GM12878 (cell line): ENCODE results near the gene MSMB. TPM values are rescaled to one million over a fixed set of nuclear protein-coding genes. Genes with fewer than 3 reads are reported as not detected.
"Not testable (repeated sequence)": the region's sequence is repeated elsewhere in the genome, so short reads cannot be mapped to it uniquely, and the experiment has no call there.

Source experiments
- ATAC-seq: fragments of 200-7000 bp; cut with Tn5 transposase; 3 replicates; pipeline ENCODE4 v1.9.1; 2020; ENCODE audit warnings: mild to moderate bottlenecking, moderate library complexity
- BruUV-seq: library from RNA; stranded (reverse); fragments of 400-500 nt; replicated peaks from 2 replicates; lab custom pipeline; 2021; lab: Mats Ljungman, UMichigan
- CTCF ChIA-PET: fragments of 300-600 bp; sonication (Branson Sonifier 250); formaldehyde crosslinking; extraction: SDS; loops from one replicate; lab custom pipeline; 2021; ENCODE audit warnings: inconsistent platforms; lab: Yijun Ruan, JAX
- POLR2A ChIA-PET: fragments of 350-600 bp; formaldehyde crosslinking; extraction: SDS; loops from one replicate; lab custom pipeline; 2021; ENCODE audit warnings: inconsistent platforms; lab: Charles Lee
- RAD21 ChIA-PET: fragments of 300-600 bp; sonication (Branson Sonifier 250); formaldehyde crosslinking; loops from one replicate; lab custom pipeline; 2023; ENCODE audit warnings: antibody characterized with exemption; ENCODE audit not compliant: unreplicated experiment; lab: Charles Lee
- SMC1A ChIA-PET: fragments of 300-600 bp; sonication (Branson Sonifier 250); formaldehyde crosslinking; loops from one replicate; lab custom pipeline; 2023; ENCODE audit not compliant: unreplicated experiment, uncharacterized antibody; lab: Charles Lee
- DNase-seq: peaks from one replicate; pipeline ENCODE4 v3.0.0-alpha.2; 2011; ENCODE audit warnings: low read depth, low spot score
- FAIRE-seq: peaks from 3 replicates; lab custom pipeline; 2011; peaks lifted over from hg19 to GRCh38; lab: Jason Lieb, UNC
- H2AFZ ChIP-seq: 2 replicates; pipeline ENCODE4 v1.6.0; 2011; ENCODE audit warnings: low read depth, low read length, control low read depth; ENCODE audit not compliant: control insufficient read depth
- H3K27ac ChIP-seq: 2 replicates; pipeline ENCODE4 v1.5.1; 2011; ENCODE audit warnings: control low read depth; ENCODE audit not compliant: control insufficient read depth, insufficient read depth
- H3K27me3 ChIP-seq, 2 experiments: replicated peaks in 1 of 2; 2 replicates each; pipeline versions ENCODE4 v1.6.0 to v1.6.1; 2011; ENCODE audit warnings: low read length in 1 of 2; ENCODE audit not compliant: control insufficient read depth in 2 of 2, insufficient read depth in 2 of 2
- H3K36me3 ChIP-seq, 2 experiments: 2 replicates each; pipeline ENCODE4 v1.5.1; 2011; ENCODE audit warnings: low read length in 1 of 2; ENCODE audit not compliant: control insufficient read depth in 2 of 2, insufficient read depth in 2 of 2
- H3K4me1 ChIP-seq: 2 replicates; pipeline ENCODE4 v1.6.1; 2011; ENCODE audit warnings: mild to moderate bottlenecking, low read length, moderate library complexity, mixed read lengths; ENCODE audit not compliant: control insufficient read depth, insufficient read depth
- H3K4me2 ChIP-seq: 2 replicates; pipeline ENCODE4 v1.6.0; 2011; ENCODE audit warnings: control low read depth; ENCODE audit not compliant: control insufficient read depth, insufficient read depth
- H3K4me3 ChIP-seq: fragments of 200-600 bp; sonication (generic); 2 replicates; pipeline ENCODE4 v1.5.1; 2016
- H3K79me2 ChIP-seq: 2 replicates; pipeline ENCODE4 v1.6.0; 2011; ENCODE audit warnings: low read length; ENCODE audit not compliant: control insufficient read depth, insufficient read depth
- H3K9ac ChIP-seq: 2 replicates; pipeline ENCODE4 v1.8.0; 2011; ENCODE audit warnings: low read length, control low read depth, mixed read lengths; ENCODE audit not compliant: control insufficient read depth, insufficient read depth
- H3K9me3 ChIP-seq: replicated peaks from 3 replicates; pipeline ENCODE4 v1.5.1; 2011; ENCODE audit warnings: mild to moderate bottlenecking, low read length; ENCODE audit not compliant: control insufficient read depth, insufficient read depth
- H4K20me1 ChIP-seq: 2 replicates; pipeline ENCODE4 v1.6.0; 2011; ENCODE audit not compliant: control insufficient read depth, insufficient read depth
- JUNB ChIP-seq: IDR thresholded peaks from 2 replicates; pipeline ENCODE4 v1.6.1; 2016; ENCODE audit warnings: antibody characterized with exemption, mild to moderate bottlenecking
- WGBS: methylation state at CpG from one replicate; pipeline ENCODE4 v1.1.6; 2016; ENCODE audit warnings: low lambda C conversion rate; ENCODE audit not compliant: insufficient replicate concordance, insufficient coverage; ENCODE audit errors: missing lambda C conversion rate; 5-methylcytosine and 5-hydroxymethylcytosine counted together
- in situ Hi-C: fragments of 300-500 bp; cut with MboI; formaldehyde crosslinking; loops from 9 replicates; pipeline ENCODE4 v1.14.3; 2018; ENCODE audit warnings: mixed read lengths
- intact Hi-C: fragments of 100-400 bp; cut with micrococcal nuclease; formaldehyde crosslinking; loops from one replicate; pipeline ENCODE4 v1.14.2; 2022; ENCODE audit not compliant: unreplicated experiment
- polyA plus RNA-seq, 11 experiments: library from polyadenylated mRNA; depleted of rRNA in 4 of 11; unstranded in 6 of 11; stranded (reverse) in 5 of 11; fragments of >200 nt; fragmentation: Nextera tagmentation in 4 of 11; fragmentation: Illumina TruSeq in 1 of 11; extraction: Ambion mirVana in 4 of 11; extraction: Trizol in 1 of 11; gene quantifications; 1 replicate in 1 of 11; 2 replicates in 10 of 11; pipeline versions ENCODE4 v1.2.1 to v1.2.3, GENCODE V29; 2011 to 2016; ENCODE audit warnings: inconsistent platforms in 2 of 11, missing spikeins in 2 of 11, low read depth in 1 of 11
- total RNA-seq, 4 experiments: library from RNA; depleted of rRNA in 3 of 4; stranded (reverse); fragments of >200 nt in 3 of 4; fragmentation: Illumina TruSeq in 1 of 4; extraction: Trizol in 1 of 4; gene quantifications; 2 replicates each; pipeline versions ENCODE4 v1.2.1 to v1.2.3, GENCODE V29; 2013 to 2021

Gene MSMB
- total and polyA plus RNA-seq, 10 of the 15 experiments (the other 5 are each of a cell fraction or from before 2014, with no cell fraction given), result not detected

GRCh38 chr10:46002916-46003693 is 43.0 kb downstream of the MSMB start:
- Histone ChIP-seq H3K27ac (no peak overlapping the region), H3K4me1 (no peaks in the 10 kb centered on the region), H3K79me2 (no peaks in the 10 kb centered on the region), H3K27me3 (no peaks in the 10 kb centered on the region), H3K4me3 (no peak overlapping the region), H4K20me1 (no peaks in the 10 kb centered on the region), H3K9me3 (peaks cover 2% of the 10 kb centered on the region; the same call in 1 of the 3 replicates), H2AFZ (no peak overlapping the region), H3K9ac (no peak overlapping the region), H3K36me3 (peaks cover 6 to 17% of the 10 kb centered on the region in 2 experiments), H3K4me2 (no peak overlapping the region)
- no peak for ATAC-seq
- SMC1A ChIA-PET, result interaction anchor here (1.8 kb wide), 1 partner anchor 23 kb away, joined by 4 read pairs; no protein-coding TSS in a partner anchor
- RAD21 ChIA-PET, result no interaction called here
- intact Hi-C loops, result no loop called here
- POLR2A ChIA-PET, result interaction anchor here (1.0 kb wide), 1 partner anchor 16 kb away, joined by 3 read pairs; no protein-coding TSS in a partner anchor
- no peak for DNase-seq
- BruUV-seq, result no TSS peak
- WGBS, result 99% methylated on average over 9 of the region's 9 CpGs
- TF ChIP-seq JUNB, result no peak
- FAIRE-seq, result no peak
- in situ Hi-C loops, result no loop called here
- CTCF ChIA-PET, result interaction anchor here (1.2 to 1.5 kb wide), 2 partner anchors 16 to 21 kb away, joined by 3 to 5 read pairs; no protein-coding TSS in a partner anchor

GRCh38 chr10:46002189-46002687 is 43.8 kb downstream of the MSMB start:
- intact Hi-C loops, H3K4me1 ChIP-seq, RAD21 ChIA-PET, H3K4me3 ChIP-seq, H3K79me2 ChIP-seq, H3K4me2 ChIP-seq, H3K9me3 ChIP-seq, DNase-seq, H4K20me1 ChIP-seq, FAIRE-seq, H3K27me3 ChIP-seq, H3K9ac ChIP-seq, in situ Hi-C loops, ATAC-seq, BruUV-seq, H2AFZ ChIP-seq, H3K27ac ChIP-seq: not testable (repeated sequence)
- POLR2A ChIA-PET, result interaction anchor here (1.0 kb wide), 1 partner anchor 17 kb away, joined by 3 read pairs; no protein-coding TSS in a partner anchor
- H3K36me3 ChIP-seq, result peaks cover 6 to 19% of the 10 kb centered on the region in 2 experiments; a peak in 2 of 4 replicates
- CTCF ChIA-PET, result interaction anchor here (1.5 to 2.2 kb wide), 3 partner anchors 8 to 27 kb away, joined by 3 to 5 read pairs (median 4); no protein-coding TSS in a partner anchor
- 84% methylated on average over 7 of the region's 7 CpGs for WGBS
- SMC1A ChIA-PET, result interaction anchor here (0.7 kb wide), 2 partner anchors 75 to 284 kb away, joined by 3 read pairs; no protein-coding TSS in a partner anchor
